H9 (cell line): Measurements from ENCODE around the gene MAN1A2. TPM values are rescaled to one million over a fixed set of nuclear protein-coding genes. Genes with fewer than 3 reads are reported as not detected.

Experiments
- DNase-seq: peaks from one replicate; pipeline ENCODE4 v3.0.0-alpha.2; 2017
- H2AFZ ChIP-seq: one replicate; pipeline ENCODE4 v1.6.1; 2013; ENCODE audit warnings: mild to moderate bottlenecking, low read length, control low read depth, moderate library complexity
- H2AK5ac ChIP-seq: 2 replicates; pipeline ENCODE4 v1.6.1; 2013; ENCODE audit warnings: low read length, control low read depth, mixed read lengths; ENCODE audit not compliant: insufficient read length
- H2BK120ac ChIP-seq: one replicate; pipeline ENCODE4 v1.6.1; 2013; ENCODE audit warnings: low read depth, mild to moderate bottlenecking, low read length, control low read depth, inconsistent platforms; ENCODE audit not compliant: poor library complexity, severe bottlenecking
- H2BK12ac ChIP-seq: 2 replicates; pipeline ENCODE4 v1.6.1; 2013; ENCODE audit warnings: low read length, control low read depth, mixed read lengths, low read depth; ENCODE audit not compliant: insufficient read length
- H2BK15ac ChIP-seq: 2 replicates; pipeline ENCODE4 v1.6.1; 2013; ENCODE audit warnings: low read depth, low read length, control low read depth
- H2BK20ac ChIP-seq: one replicate; pipeline ENCODE4 v1.6.1; 2013; ENCODE audit warnings: low read depth, mild to moderate bottlenecking, low read length, control low read depth, inconsistent platforms; ENCODE audit not compliant: poor library complexity, severe bottlenecking
- H2BK5ac ChIP-seq: 2 replicates; pipeline ENCODE4 v1.6.1; 2013; ENCODE audit warnings: low read length, control low read depth, mixed read lengths; ENCODE audit not compliant: insufficient read length
- H3K14ac ChIP-seq: 2 replicates; pipeline ENCODE4 v1.6.1; 2013; ENCODE audit warnings: low read length, control low read depth; ENCODE audit not compliant: insufficient read depth
- H3K18ac ChIP-seq: 2 replicates; pipeline ENCODE4 v1.6.1; 2013; ENCODE audit warnings: low read depth, mild to moderate bottlenecking, mixed read lengths, low read length, control low read depth; ENCODE audit not compliant: insufficient read length
- H3K23ac ChIP-seq: 2 replicates; pipeline ENCODE4 v1.6.1; 2013; ENCODE audit warnings: low read length, control low read depth, mixed read lengths, low read depth; ENCODE audit not compliant: insufficient read length
- H3K23me2 ChIP-seq: 2 replicates; pipeline ENCODE4 v1.6.1; 2013; ENCODE audit warnings: low read depth, mild to moderate bottlenecking, mixed read lengths, low read length, control low read depth; ENCODE audit not compliant: insufficient read length, poor library complexity, severe bottlenecking
- H3K27ac ChIP-seq: 2 replicates; pipeline ENCODE4 v1.5.1; 2013; ENCODE audit warnings: low read length, control low read depth, mixed read lengths, low read depth; ENCODE audit not compliant: insufficient read length
- H3K27me3 ChIP-seq: 2 replicates; pipeline ENCODE4 v1.6.1; 2013; ENCODE audit warnings: low read length, control low read depth, inconsistent platforms; ENCODE audit not compliant: insufficient read depth
- H3K4ac ChIP-seq: 2 replicates; pipeline ENCODE4 v1.6.1; 2013; ENCODE audit warnings: low read depth, mild to moderate bottlenecking, control low read depth, inconsistent platforms, low read length, moderate library complexity
- H3K4me1 ChIP-seq: 2 replicates; pipeline ENCODE4 v1.6.1; 2013; ENCODE audit warnings: low read length, control low read depth, inconsistent platforms; ENCODE audit not compliant: insufficient read depth
- H3K4me2 ChIP-seq: 2 replicates; pipeline ENCODE4 v1.6.1; 2013; ENCODE audit warnings: low read length, control low read depth, mixed read lengths; ENCODE audit not compliant: insufficient read length, insufficient read depth
- H3K56ac ChIP-seq: 2 replicates; pipeline ENCODE4 v1.6.1; 2013; ENCODE audit warnings: low read depth, mild to moderate bottlenecking, mixed read lengths, low read length, control low read depth; ENCODE audit not compliant: insufficient read length
- H3K79me1 ChIP-seq: 2 replicates; pipeline ENCODE4 v1.6.1; 2013; ENCODE audit warnings: low read depth, mild to moderate bottlenecking, moderate library complexity, low read length, control low read depth, inconsistent platforms; ENCODE audit not compliant: insufficient read depth, poor library complexity, severe bottlenecking
- H3K79me2 ChIP-seq: 2 replicates; pipeline ENCODE4 v1.6.1; 2013; ENCODE audit warnings: low read length, control low read depth, inconsistent platforms; ENCODE audit not compliant: insufficient read depth
- H3K9ac ChIP-seq: 2 replicates; pipeline ENCODE4 v1.6.1; 2013; ENCODE audit warnings: low read length, control low read depth, mixed read lengths; ENCODE audit not compliant: insufficient read length; ENCODE audit errors: extremely low read depth
- H3K9me3 ChIP-seq: one replicate; pipeline ENCODE4 v1.6.1; 2013; ENCODE audit warnings: low read depth, low read length, inconsistent platforms; ENCODE audit not compliant: control insufficient read depth
- H3T11ph ChIP-seq: one replicate; pipeline ENCODE4 v1.6.1; 2013; ENCODE audit warnings: mild to moderate bottlenecking, low read length, control low read depth, inconsistent platforms
- H4K20me1 ChIP-seq: one replicate; pipeline ENCODE4 v1.6.1; 2013; ENCODE audit not compliant: control insufficient read depth, insufficient read length, insufficient read depth
- H4K5ac ChIP-seq: 2 replicates; pipeline ENCODE4 v1.6.1; 2013; ENCODE audit warnings: low read depth, mild to moderate bottlenecking, mixed read lengths, low read length, control low read depth; ENCODE audit not compliant: insufficient read length
- H4K8ac ChIP-seq: replicated peaks from 2 replicates; pipeline ENCODE4 v1.6.1; 2013; ENCODE audit warnings: low read length, control low read depth, mixed read lengths, low read depth; ENCODE audit not compliant: insufficient read length
- H4K91ac ChIP-seq: 2 replicates; pipeline ENCODE4 v1.6.1; 2013; ENCODE audit warnings: low read depth, mild to moderate bottlenecking, moderate library complexity, mixed read lengths, low read length, control low read depth; ENCODE audit not compliant: insufficient read length
- H3K27ac Mint-ChIP-seq, 3 experiments: 2 replicates in 2 of 3; 3 replicates in 1 of 3; pipeline ENCODE4 v1.8.0; 2020 to 2021; ENCODE audit warnings: mixed read lengths in 3 of 3, mild to moderate bottlenecking in 1 of 3, moderate library complexity in 1 of 3
- H3K27me3 Mint-ChIP-seq: 2 replicates; pipeline ENCODE4 v1.8.0; 2021; ENCODE audit warnings: low read depth, mild to moderate bottlenecking, moderate library complexity, mixed read lengths
- H3K36me3 Mint-ChIP-seq, 3 experiments: 2 replicates in 2 of 3; 3 replicates in 1 of 3; pipeline ENCODE4 v1.8.0; 2020 to 2021; ENCODE audit warnings: low read depth in 3 of 3, mixed read lengths in 3 of 3; ENCODE audit not compliant: insufficient read depth in 1 of 3
- H3K4me1 Mint-ChIP-seq, 2 experiments: 2 replicates each; pipeline ENCODE4 v1.8.0; 2020; ENCODE audit warnings: mixed read lengths in 2 of 2
- H3K4me3 Mint-ChIP-seq, 2 experiments: 2 replicates in 1 of 2; 3 replicates in 1 of 2; pipeline ENCODE4 v1.8.0; 2020 to 2021; ENCODE audit warnings: mild to moderate bottlenecking in 2 of 2, mixed read lengths in 2 of 2, moderate library complexity in 1 of 2
- H3K9me3 Mint-ChIP-seq, 2 experiments: 2 replicates in 1 of 2; 3 replicates in 1 of 2; pipeline ENCODE4 v1.8.0; 2020; ENCODE audit warnings: mild to moderate bottlenecking in 2 of 2, mixed read lengths in 2 of 2, moderate library complexity in 1 of 2
- CTCF ChIP-seq: fragments of 200-600 bp; sonication (generic); conservative IDR thresholded peaks from 3 replicates; pipeline ENCODE4 v1.8.0; 2021; ENCODE audit warnings: antibody characterized with exemption, mild to moderate bottlenecking
- total RNA-seq: library from RNA; stranded (reverse); gene quantifications from 2 replicates; pipeline ENCODE4 v1.2.1, GENCODE V29; 2021

The MAN1A2 gene
- total RNA-seq, 1 experiment from 2014 or later: 24.0 TPM

GRCh38 chr1:117396636-117397035 is 29.4 kb downstream of the MAN1A2 start:
- H3K36me3 Mint-ChIP-seq: peaks cover 0 to under 1% (median 0%) of the 10 kb centered on the region in 3 experiments; a peak in 1 of 7 replicates
- no peak overlapping the region for H2BK120ac ChIP-seq
- no peak overlapping the region for H2AFZ ChIP-seq
- no peaks in the 10 kb centered on the region for H3K9me3 ChIP-seq
- no peak overlapping the region for H4K5ac ChIP-seq
- H3K79me2 ChIP-seq: no peaks in the 10 kb centered on the region
- no peaks in the 10 kb centered on the region for H3K79me1 ChIP-seq
- no peak overlapping the region for H3K4ac ChIP-seq
- H4K8ac ChIP-seq: no peak overlapping the region
- no peaks in the 10 kb centered on the region for H3K27me3 Mint-ChIP-seq
- H3K56ac ChIP-seq: no peak overlapping the region
- no peak overlapping the region for H3K18ac ChIP-seq
- no peak overlapping the region for H2BK12ac ChIP-seq
- no peak overlapping the region for H2BK15ac ChIP-seq
- H3K27me3 ChIP-seq: no peaks in the 10 kb centered on the region
- H3K27ac ChIP-seq: no peak overlapping the region
- H3K23me2 ChIP-seq: no peaks in the 10 kb centered on the region
- no peak overlapping the region for H2AK5ac ChIP-seq
- H3K4me1 ChIP-seq: no peaks in the 10 kb centered on the region
- no peaks in the 10 kb centered on the region; a peak in 1 of 5 replicates for H3K9me3 Mint-ChIP-seq
- H4K91ac ChIP-seq: no peak overlapping the region
- H3T11ph ChIP-seq: no peak overlapping the region
- no peak overlapping the region for H3K27ac Mint-ChIP-seq
- no peak overlapping the region for H2BK20ac ChIP-seq
- H3K4me3 Mint-ChIP-seq: no peak overlapping the region
- no peak for DNase-seq
- H3K4me2 ChIP-seq: no peak overlapping the region
- H4K20me1 ChIP-seq: no peaks in the 10 kb centered on the region
- no peak overlapping the region for H3K9ac ChIP-seq
- H3K4me1 Mint-ChIP-seq: peaks cover 13 to 18% of the 10 kb centered on the region in 2 experiments
- no peak overlapping the region for H2BK5ac ChIP-seq
- H3K23ac ChIP-seq: no peak overlapping the region
- no peak for TF ChIP-seq CTCF
- no peak overlapping the region for H3K14ac ChIP-seq
